ENCODE results near the gene NACAD.

DNA sequence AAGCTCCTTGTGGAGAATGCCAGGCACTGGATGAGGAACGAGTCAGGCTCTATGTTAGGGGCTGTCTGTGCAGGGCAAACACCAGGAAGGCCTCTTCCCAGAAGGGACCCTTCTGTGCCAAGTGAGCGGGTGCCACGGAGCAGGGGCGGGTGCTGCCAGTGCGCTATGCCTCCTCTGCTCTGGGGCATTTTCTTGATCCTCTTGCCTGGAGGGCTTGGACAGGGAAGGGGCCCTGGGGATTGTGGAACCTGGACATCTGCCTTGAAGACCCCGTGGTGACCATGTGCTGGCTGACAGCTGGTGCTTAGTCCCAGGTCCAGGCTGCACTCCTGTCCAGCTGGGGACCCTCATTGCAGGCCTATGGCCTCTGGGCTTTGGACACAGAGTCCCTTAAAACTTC is 38.2 kb upstream of the NACAD start:
- TF ChIP-seq POLR2A (IDR thresholded peaks at IDR 0.05): no peak
- TF ChIP-seq, protein P1, sequence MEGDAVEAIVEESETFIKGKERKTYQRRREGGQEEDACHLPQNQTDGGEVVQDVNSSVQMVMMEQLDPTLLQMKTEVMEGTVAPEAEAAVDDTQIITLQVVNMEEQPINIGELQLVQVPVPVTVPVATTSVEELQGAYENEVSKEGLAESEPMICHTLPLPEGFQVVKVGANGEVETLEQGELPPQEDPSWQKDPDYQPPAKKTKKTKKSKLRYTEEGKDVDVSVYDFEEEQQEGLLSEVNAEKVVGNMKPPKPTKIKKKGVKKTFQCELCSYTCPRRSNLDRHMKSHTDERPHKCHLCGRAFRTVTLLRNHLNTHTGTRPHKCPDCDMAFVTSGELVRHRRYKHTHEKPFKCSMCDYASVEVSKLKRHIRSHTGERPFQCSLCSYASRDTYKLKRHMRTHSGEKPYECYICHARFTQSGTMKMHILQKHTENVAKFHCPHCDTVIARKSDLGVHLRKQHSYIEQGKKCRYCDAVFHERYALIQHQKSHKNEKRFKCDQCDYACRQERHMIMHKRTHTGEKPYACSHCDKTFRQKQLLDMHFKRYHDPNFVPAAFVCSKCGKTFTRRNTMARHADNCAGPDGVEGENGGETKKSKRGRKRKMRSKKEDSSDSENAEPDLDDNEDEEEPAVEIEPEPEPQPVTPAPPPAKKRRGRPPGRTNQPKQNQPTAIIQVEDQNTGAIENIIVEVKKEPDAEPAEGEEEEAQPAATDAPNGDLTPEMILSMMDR (IDR thresholded peaks at IDR 0.05): no peak
